Liver (tissue), 3 donors: Measurements from ENCODE around the gene DDX59.

ENCODE experiments used
- TAF1 ChIP-seq: conservative IDR thresholded peaks from 2 replicates; pipeline ENCODE4 v1.6.1; 2016; ENCODE audit warnings: antibody characterized with exemption, mild to moderate bottlenecking
- TF ChIP-seq, protein P1 (sequence below): fragments of 150-350 bp; IDR thresholded peaks from 2 replicates; pipeline ENCODE4 v1.5.1; 2017; ENCODE audit warnings: improper control_type of control experiment, low read depth, low read length; ENCODE audit not compliant: missing input control
- donor health status: healthy.
- donor health status: healthy.

DNA sequence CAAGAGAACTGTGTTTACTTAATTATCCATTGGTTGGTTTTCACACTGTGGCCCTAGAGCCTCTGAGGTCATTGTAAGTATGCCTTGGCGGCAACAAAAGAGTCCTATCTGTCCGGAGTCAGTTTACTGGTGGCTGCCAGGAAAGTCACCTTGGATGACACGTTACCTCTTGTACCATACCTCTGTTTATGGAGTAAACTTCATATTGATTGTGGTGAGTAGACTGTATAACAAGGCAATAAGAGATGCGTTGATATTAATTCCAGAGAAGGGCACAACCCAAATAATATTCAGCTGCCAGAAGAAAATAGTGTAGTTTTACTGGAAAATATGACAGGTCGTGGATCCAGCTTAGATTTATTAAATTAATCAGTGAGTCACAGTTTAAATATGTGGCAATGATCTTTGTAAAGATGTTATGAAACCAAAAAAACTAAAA lies 28.7 kb downstream of the DDX59 start:
- TF ChIP-seq TAF1, result no peak
- TF ChIP-seq, protein P1, sequence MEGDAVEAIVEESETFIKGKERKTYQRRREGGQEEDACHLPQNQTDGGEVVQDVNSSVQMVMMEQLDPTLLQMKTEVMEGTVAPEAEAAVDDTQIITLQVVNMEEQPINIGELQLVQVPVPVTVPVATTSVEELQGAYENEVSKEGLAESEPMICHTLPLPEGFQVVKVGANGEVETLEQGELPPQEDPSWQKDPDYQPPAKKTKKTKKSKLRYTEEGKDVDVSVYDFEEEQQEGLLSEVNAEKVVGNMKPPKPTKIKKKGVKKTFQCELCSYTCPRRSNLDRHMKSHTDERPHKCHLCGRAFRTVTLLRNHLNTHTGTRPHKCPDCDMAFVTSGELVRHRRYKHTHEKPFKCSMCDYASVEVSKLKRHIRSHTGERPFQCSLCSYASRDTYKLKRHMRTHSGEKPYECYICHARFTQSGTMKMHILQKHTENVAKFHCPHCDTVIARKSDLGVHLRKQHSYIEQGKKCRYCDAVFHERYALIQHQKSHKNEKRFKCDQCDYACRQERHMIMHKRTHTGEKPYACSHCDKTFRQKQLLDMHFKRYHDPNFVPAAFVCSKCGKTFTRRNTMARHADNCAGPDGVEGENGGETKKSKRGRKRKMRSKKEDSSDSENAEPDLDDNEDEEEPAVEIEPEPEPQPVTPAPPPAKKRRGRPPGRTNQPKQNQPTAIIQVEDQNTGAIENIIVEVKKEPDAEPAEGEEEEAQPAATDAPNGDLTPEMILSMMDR, result no peak
